Psoas muscle (tissue), 8 donors: ENCODE data around the gene AGRP. TPM values are rescaled to one million over a fixed set of nuclear protein-coding genes. Genes with fewer than 3 reads are reported as not detected.
A peak's percentile ranks its signal among the peaks of the same experiment; 100 is the strongest.
"Not testable (repeated sequence)": the region's sequence is repeated elsewhere in the genome, so short reads cannot be mapped to it uniquely, and the experiment has no call there.

Source experiments
- ATAC-seq, 4 donors: fragments of 200-7000 bp; cut with Tn5 transposase; one replicate each; pipeline ENCODE4 v1.9.1; 2020; ENCODE audit warnings: moderate library complexity in 3 of 4, mild to moderate bottlenecking in 2 of 4
- DNase-seq, 2 donors: peaks; one replicate each; pipeline ENCODE4 v3.0.0-alpha.2; 2020
- H3K27ac ChIP-seq: fragments of 200-600 bp; one replicate; pipeline ENCODE4 v1.8.0; 2022
- H3K27me3 ChIP-seq, 3 donors: fragments of 200-600 bp in 1 of 3; one replicate each; pipeline versions ENCODE4 v1.6.1 to v1.8.0; 2013 to 2022; ENCODE audit warnings: low read length in 2 of 3, mild to moderate bottlenecking in 2 of 3, moderate library complexity in 1 of 3; ENCODE audit not compliant: insufficient read depth in 3 of 3
- H3K36me3 ChIP-seq, 2 donors: fragments of 200-600 bp in 1 of 2; one replicate each; pipeline versions ENCODE4 v1.6.1 to v1.8.0; 2013 to 2022; ENCODE audit warnings: low read depth in 1 of 2, mild to moderate bottlenecking in 1 of 2, moderate library complexity in 1 of 2; ENCODE audit not compliant: insufficient read depth in 1 of 2
- H3K4me1 ChIP-seq: fragments of 200-600 bp; one replicate; pipeline ENCODE4 v1.8.0; 2022
- H3K4me3 ChIP-seq: fragments of 200-600 bp; one replicate; pipeline ENCODE4 v1.8.0; 2022; ENCODE audit warnings: mild to moderate bottlenecking
- H3K9me3 ChIP-seq: fragments of 200-600 bp; one replicate; pipeline ENCODE4 v1.8.0; 2022
- CTCF ChIP-seq: fragments of 200-600 bp; IDR thresholded peaks from one replicate; pipeline ENCODE4 v1.8.0; 2022; ENCODE audit warnings: antibody characterized with exemption
- WGBS, 3 donors: extraction: QIAGEN DNeasy Blood & Tissue Kit; methylation state at CpG; one replicate each; pipeline versions ENCODE4 v1.1.6 to v1.1.7; 2013; 5-methylcytosine and 5-hydroxymethylcytosine counted together
- intact Hi-C, 2 donors: fragments of 100-400 bp; cut with DNase I; formaldehyde crosslinking; loops; one replicate each; pipeline versions ENCODE4 v1.11.0 to v1.14.2; 2022
- polyA plus RNA-seq, 3 donors: library from polyadenylated mRNA; stranded (reverse); fragments of 200-250 nt; gene quantifications; one replicate each; pipeline ENCODE4 v1.2.3, GENCODE V29; 2013
- total RNA-seq, 4 donors: library from RNA; stranded (reverse); fragmentation: NEBNext Ultra II Directional in 2 of 4; extraction: Animal tissue kit (Norgen Biotek cat#: 25700) in 2 of 4; gene quantifications; one replicate each; pipeline versions ENCODE4 v1.2.1 to v1.2.4, GENCODE V29; 2021 to 2023
- donor health status: healthy with polysubstance abuse.
- donor health status: DM: no; HTN: no; CAD: no; lungs with moderate emphysema.
- donor health status: Bipolar disorder and iron deficiency.
- donor health status: healthy.
- donor health status: DM: yes; HTN: yes; CAD: no.
- donor health status: DM: no; HTN: no; CAD: no.
- donor health status: DM: no; HTN: no; CAD: no.
- donor health status: DM: yes; HTN: yes; CAD: no.

AGRP gene
- total and polyA plus RNA-seq, 7 donors = not detected

GRCh38 chr16:67489401-67490083 lies 6.2 kb upstream of the AGRP start:
- Histone ChIP-seq H3K4me1 (no peaks in the 10 kb centered on the region), H3K9me3 (no peaks in the 10 kb centered on the region), H3K27ac (no peak overlapping the region), H3K36me3 (peaks cover 0 to 6% of the 10 kb centered on the region in 2 donors), H3K27me3 (no peaks in the 10 kb centered on the region), H3K4me3 (no peak overlapping the region)
- WGBS, 3 donors = 60 to 74% (median 66%) methylated on average over 4 of the region's 4 CpGs
- ATAC-seq (no peak), DNase-seq (no peak)
- intact Hi-C loops = no loop called here
- TF ChIP-seq CTCF = no peak

GRCh38 chr16:67487561-67487960 lies 4.2 kb upstream of the AGRP start:
- H3K9me3 ChIP-seq, H3K4me1 ChIP-seq, DNase-seq, H3K27ac ChIP-seq, H3K4me3 ChIP-seq, intact Hi-C loops, H3K27me3 ChIP-seq, ATAC-seq: not testable (repeated sequence)
- H3K36me3 ChIP-seq = peaks cover 0 to 11% of the 10 kb centered on the region in 2 donors
- WGBS, 3 donors = 86 to 96% (median 87%) methylated on average over 4 of the region's 4 CpGs

GRCh38 chr16:67486805-67487204 lies 3.5 kb upstream of the AGRP start:
- Histone ChIP-seq H3K36me3 (peaks cover 0 to 11% of the 10 kb centered on the region in 2 donors), H3K9me3 (no peaks in the 10 kb centered on the region), H3K4me3 (no peak overlapping the region), H3K27me3 (no peaks in the 10 kb centered on the region), H3K27ac (no peak overlapping the region), H3K4me1 (peaks cover 4% of the 10 kb centered on the region)
- TF ChIP-seq CTCF = no peak
- 68 to 74% (median 70%) methylated on average over 3 of the region's 3 CpGs for WGBS, 3 donors
- DNase-seq = no peak
- ATAC-seq = no peak
- intact Hi-C loops = no loop called here

GRCh38 chr16:67483731-67484525 lies 581 bp upstream of the AGRP start:
- intact Hi-C loops = loop anchor here in 1 of 2 donors (5.0 kb wide), 1 partner anchor 33 kb away; no protein-coding TSS in a partner anchor
- no peak for TF ChIP-seq CTCF
- DNase-seq (no peak), ATAC-seq (no peak)
- no peaks in the 10 kb centered on the region for H3K27me3 ChIP-seq
- H3K9me3 ChIP-seq = no peaks in the 10 kb centered on the region
- H3K27ac ChIP-seq = no peak overlapping the region
- H3K4me3 ChIP-seq = no peak overlapping the region
- 85 to 89% (median 85%) methylated on average over 12 of the region's 12 CpGs for WGBS, 3 donors
- H3K4me1 ChIP-seq = peaks cover 13% of the 10 kb centered on the region
- H3K36me3 ChIP-seq = peaks cover 0 to 11% of the 10 kb centered on the region in 2 donors

- DNase-seq = no peak
- H3K27ac ChIP-seq = peak overlapping the region; percentile 93
- peak overlapping the region; percentile 93 for H3K4me3 ChIP-seq
- H3K36me3 ChIP-seq = peaks cover 0 to 11% of the 10 kb centered on the region in 2 donors
- intact Hi-C loops = loop anchor here in 1 of 2 donors (5.0 kb wide), 1 partner anchor 35 kb away; no protein-coding TSS in a partner anchor
- peaks cover 16% of the 10 kb centered on the region for H3K4me1 ChIP-seq
- WGBS, 3 donors = 75 to 83% (median 78%) methylated on average over 25 of the region's 25 CpGs
- no peak for TF ChIP-seq CTCF
- no peak for ATAC-seq
- no peaks in the 10 kb centered on the region for H3K9me3 ChIP-seq
- H3K27me3 ChIP-seq = no peaks in the 10 kb centered on the region
Observed at GRCh38 chr16:67482233-67482924, 968 bp downstream of the AGRP start.
